Right cardiac atrium (tissue), 5 donors: ENCODE measurements around the gene LNPK. TPM values are rescaled to one million over a fixed set of nuclear protein-coding genes. Genes with fewer than 3 reads are reported as not detected.

Experiments used
- ATAC-seq, 2 donors: fragments of 200-7000 bp; cut with Tn5 transposase; one replicate each; pipeline versions ENCODE4 v1.8.0 to v1.9.1; 2020; ENCODE audit warnings: moderate library complexity in 2 of 2, mild to moderate bottlenecking in 1 of 2
- DNase-seq, 3 donors: peaks; one replicate each; pipeline ENCODE4 v3.0.0-alpha.2; 2020
- H3K27ac ChIP-seq: one replicate; pipeline ENCODE4 v1.5.1; 2013; ENCODE audit warnings: mild to moderate bottlenecking, low read length, control low read depth, moderate library complexity
- H3K27me3 ChIP-seq: one replicate; pipeline ENCODE4 v1.6.1; 2013; ENCODE audit not compliant: control insufficient read depth, insufficient read depth
- H3K4me1 ChIP-seq: one replicate; pipeline ENCODE4 v1.6.1; 2013; ENCODE audit warnings: low read length; ENCODE audit not compliant: control insufficient read depth, insufficient read depth
- H3K4me3 ChIP-seq: one replicate; pipeline ENCODE4 v1.5.1; 2013; ENCODE audit warnings: low read length, control low read depth
- H3K9me3 ChIP-seq: one replicate; pipeline ENCODE4 v1.6.1; 2013; ENCODE audit warnings: low read length; ENCODE audit not compliant: control insufficient read depth
- WGBS: extraction: QIAGEN DNeasy Blood & Tissue Kit; methylation state at CpG from one replicate; pipeline ENCODE4 v1.1.7; 2013; 5-methylcytosine and 5-hydroxymethylcytosine counted together
- intact Hi-C, 4 donors: fragments of 100-400 bp; cut with DNase I; formaldehyde crosslinking; loops; one replicate each; pipeline versions ENCODE4 v1.11.0 to v1.14.0; 2022 to 2023
- long read RNA-seq, 4 donors: library from polyadenylated mRNA; unstranded; transcript quantifications; one replicate each; pipeline ENCODE4 v2.0.0, GENCODE V29; 2020 to 2021
- polyA plus RNA-seq: library from polyadenylated mRNA; stranded (reverse); fragments of 200-250 nt; gene quantifications from one replicate; pipeline ENCODE4 v1.2.3, GENCODE V29; 2013
- total RNA-seq, 4 donors: library from RNA; stranded (reverse); fragmentation: NEBNext Ultra II Directional; extraction: Animal tissue kit (Norgen Biotek cat#: 25700); gene quantifications; one replicate each; pipeline ENCODE4 v1.2.1, GENCODE V29; 2021
- donor health status: healthy with polysubstance abuse.
- donor health status: DM: no; HTN: yes; CAD: no.
- donor health status: DM: no; HTN: no; CAD: no.
- donor health status: DM: no; HTN: yes; CAD: no; lungs with severe emphysema.
- donor health status: DM: yes; HTN: yes; CAD: no.

LNPK gene
- total RNA-seq (10 to 100 TPM; 22.6 to 37.2 (median 24.0) TPM), polyA plus RNA-seq (4.6 TPM)
- long read RNA-seq, donor 1, full-length matches to known transcripts = 21 of 29 reads
- long read RNA-seq, donor 1, partial matches to known transcripts = 3 of 29 reads
- long read RNA-seq, donor 1, other reads (novel, unspliced or antisense) = 5 of 29 reads
- long read RNA-seq, donor 2, full-length matches to known transcripts = 17 of 20 reads
- long read RNA-seq, donor 2, partial matches to known transcripts = 2 of 20 reads
- long read RNA-seq, donor 2, other reads (novel, unspliced or antisense) = 1 of 20 reads
- long read RNA-seq, donor 3, full-length matches to known transcripts = 59 of 81 reads
- long read RNA-seq, donor 3, partial matches to known transcripts = 1 of 81 reads
- long read RNA-seq, donor 3, other reads (novel, unspliced or antisense) = 21 of 81 reads
- long read RNA-seq, donor 4, full-length matches to known transcripts = 9 of 13 reads
- long read RNA-seq, donor 4, partial matches to known transcripts = 2 of 13 reads
- long read RNA-seq, donor 4, other reads (novel, unspliced or antisense) = 2 of 13 reads

- under 1% methylated on average over 57 of the region's 57 CpGs for WGBS
These were observed at the start of gene LNPK for GRCh38 chr2:176001916-176002687. Gene LNPK (minus strand): TSS chr2:176002267. CDS start chr2:175995584, 6,683 bp downstream.

GRCh38 chr2:176039375-176039774, 37.3 kb upstream of the LNPK start:
- ATAC-seq = no peak
- H3K4me3 ChIP-seq = no peak overlapping the region
- no peaks in the 10 kb centered on the region for H3K4me1 ChIP-seq
- H3K27ac ChIP-seq = no peak overlapping the region
- H3K9me3 ChIP-seq = no peaks in the 10 kb centered on the region
- 59% methylated on average over 3 of the region's 3 CpGs for WGBS
- H3K27me3 ChIP-seq = no peaks in the 10 kb centered on the region
- intact Hi-C loops = no loop called here
- no peak for DNase-seq

More at GRCh38 chr2:176001916-176002687, at the start of gene LNPK:
- Histone ChIP-seq H3K9me3 (no peaks in the 10 kb centered on the region), H3K4me1 (peaks cover 6% of the 10 kb centered on the region), H3K27me3 (no peaks in the 10 kb centered on the region), H3K4me3 (peak within 1 kb of the TSS; percentile 92), H3K27ac (peak within 1 kb of the TSS; percentile 92)
- ATAC-seq = peak; percentile 99
- intact Hi-C loops = no loop called here
- peak; percentile 92 to 97 (median 97) for DNase-seq

GRCh38 chr2:176038694-176039093, 36.6 kb upstream of the LNPK start:
- Histone ChIP-seq H3K9me3 (no peaks in the 10 kb centered on the region), H3K27ac (no peak overlapping the region), H3K27me3 (no peaks in the 10 kb centered on the region), H3K4me1 (no peaks in the 10 kb centered on the region), H3K4me3 (no peak overlapping the region)
- intact Hi-C loops = no loop called here
- ATAC-seq (no peak), DNase-seq (no peak)
- WGBS = 75% methylated on average over 2 of the region's 2 CpGs

- 41% methylated on average over 6 of the region's 6 CpGs for WGBS
- ATAC-seq = peak; percentile 40 to 50
These were observed 33.1 kb upstream of the LNPK start for GRCh38 chr2:176035013-176035691.

GRCh38 chr2:176027806-176028205, 25.7 kb upstream of the LNPK start:
- Histone ChIP-seq H3K9me3 (no peaks in the 10 kb centered on the region), H3K27me3 (no peaks in the 10 kb centered on the region), H3K27ac (no peak overlapping the region), H3K4me1 (no peaks in the 10 kb centered on the region), H3K4me3 (no peak overlapping the region)
- DNase-seq (no peak), ATAC-seq (no peak)
- intact Hi-C loops = no loop called here
- WGBS = 72% methylated on average over 2 of the region's 2 CpGs

More at GRCh38 chr2:176035013-176035691, 33.1 kb upstream of the LNPK start:
- Histone ChIP-seq H3K4me3 (no peak overlapping the region), H3K27ac (no peak overlapping the region), H3K4me1 (no peaks in the 10 kb centered on the region), H3K27me3 (no peaks in the 10 kb centered on the region), H3K9me3 (no peaks in the 10 kb centered on the region)
- intact Hi-C loops = no loop called here
- no peak for DNase-seq

- intact Hi-C loops = no loop called here
- Histone ChIP-seq H3K4me1 (no peaks in the 10 kb centered on the region), H3K9me3 (no peaks in the 10 kb centered on the region), H3K27ac (no peak overlapping the region), H3K27me3 (no peaks in the 10 kb centered on the region), H3K4me3 (no peak overlapping the region)
- WGBS = 75% methylated on average over 4 of the region's 4 CpGs
- no peak for DNase-seq
- ATAC-seq = no peak
These were observed 23.9 kb upstream of the LNPK start for GRCh38 chr2:176025932-176026331.

- H3K27me3 ChIP-seq = no peaks in the 10 kb centered on the region
- intact Hi-C loops = no loop called here
- no peak overlapping the region for H3K27ac ChIP-seq
- ATAC-seq (no peak), DNase-seq (no peak)
- H3K4me3 ChIP-seq = no peak overlapping the region
- no peaks in the 10 kb centered on the region for H3K9me3 ChIP-seq
- 70% methylated on average over 2 of the region's 2 CpGs for WGBS
- no peaks in the 10 kb centered on the region for H3K4me1 ChIP-seq
These were observed 22.0 kb upstream of the LNPK start for GRCh38 chr2:176024083-176024482.

- Histone ChIP-seq H3K27me3 (no peaks in the 10 kb centered on the region), H3K9me3 (no peaks in the 10 kb centered on the region), H3K4me1 (no peaks in the 10 kb centered on the region), H3K27ac (no peak overlapping the region), H3K4me3 (no peak overlapping the region)
- ATAC-seq (no peak), DNase-seq (no peak)
- 89% methylated on average over 1 of the region's 1 CpG for WGBS
- intact Hi-C loops = no loop called here
These were observed 20.0 kb upstream of the LNPK start for GRCh38 chr2:176022048-176022447.

- 79% methylated on average over 6 of the region's 6 CpGs for WGBS
- ATAC-seq (no peak), DNase-seq (no peak)
- Histone ChIP-seq H3K9me3 (no peaks in the 10 kb centered on the region), H3K27me3 (no peaks in the 10 kb centered on the region), H3K27ac (no peak overlapping the region), H3K4me3 (no peak overlapping the region), H3K4me1 (no peaks in the 10 kb centered on the region)
- intact Hi-C loops = no loop called here
These were observed 18.3 kb upstream of the LNPK start for GRCh38 chr2:176020400-176020799.

GRCh38 chr2:176018708-176019107, 16.6 kb upstream of the LNPK start:
- Histone ChIP-seq H3K27me3 (no peaks in the 10 kb centered on the region), H3K27ac (no peak overlapping the region), H3K9me3 (no peaks in the 10 kb centered on the region), H3K4me3 (no peak overlapping the region), H3K4me1 (no peaks in the 10 kb centered on the region)
- no peak for ATAC-seq
- intact Hi-C loops = no loop called here
- DNase-seq = no peak
- WGBS = 88% methylated on average over 1 of the region's 1 CpG
